ENCODE measurements around the gene LDHD.

Gene LDHD

GRCh38 chr16:75089486-75090202 lies 26.9 kb downstream of the LDHD start:
- TF ChIP-seq CTCF (IDR thresholded peaks at IDR 0.05; ENCODE audit: extremely low read depth, missing control alignments) = no peak
- no peak for DNase-seq (ENCODE audit: low spot score)

GRCh38 chr16:75088934-75089333 lies 27.6 kb downstream of the LDHD start:
- TF ChIP-seq CTCF (IDR thresholded peaks at IDR 0.05; ENCODE audit: extremely low read depth, missing control alignments) = no peak
- no peak for DNase-seq (ENCODE audit: low spot score)

- no peak for TF ChIP-seq CTCF (IDR thresholded peaks at IDR 0.05; ENCODE audit: extremely low read depth, missing control alignments)
- DNase-seq (ENCODE audit: low spot score) = no peak
These were observed 28.4 kb downstream of the LDHD start for GRCh38 chr16:75088216-75088615.

- no peak for TF ChIP-seq CTCF (IDR thresholded peaks at IDR 0.05; ENCODE audit: extremely low read depth, missing control alignments)
- DNase-seq (ENCODE audit: low spot score) = no peak
These were observed 29.1 kb downstream of the LDHD start for GRCh38 chr16:75087375-75087979.

- DNase-seq (ENCODE audit: low spot score) = no peak
- TF ChIP-seq CTCF (IDR thresholded peaks at IDR 0.05; ENCODE audit: extremely low read depth, missing control alignments) = no peak
These were observed 29.7 kb downstream of the LDHD start for GRCh38 chr16:75086688-75087374.

GRCh38 chr16:75086281-75086680 lies 30.3 kb downstream of the LDHD start:
- no peak for DNase-seq (ENCODE audit: low spot score)
- TF ChIP-seq CTCF (IDR thresholded peaks at IDR 0.05; ENCODE audit: extremely low read depth, missing control alignments) = no peak

GRCh38 chr16:75085556-75085955 lies 31.0 kb downstream of the LDHD start:
- no peak for DNase-seq (ENCODE audit: low spot score)
- no peak for TF ChIP-seq CTCF (IDR thresholded peaks at IDR 0.05; ENCODE audit: extremely low read depth, missing control alignments)

All from GM20000 (cell line).